HG02852 (cell line): ENCODE data around the gene CYP4F12.

Experiments
- ATAC-seq: cut with Tn5 transposase; IDR thresholded peaks from one replicate; pipeline ENCODE4 v1.9.1; 2021; ENCODE audit warnings: mild to moderate bottlenecking, moderate library complexity; ENCODE audit not compliant: unreplicated experiment

CYP4F12 gene

GRCh38 chr19:15672580-15673175 is at the start of gene CYP4F12:
Gene CYP4F12, plus strand, starts transcription at chr19:15673087. Its CDS starts 443 bp downstream, at chr19:15673530.
- no peak for ATAC-seq

- ATAC-seq, result no peak
These were observed 49.1 kb upstream of the CYP4F12 start for GRCh38 chr19:15623711-15624318.

- ATAC-seq, result no peak
These were observed 44.5 kb upstream of the CYP4F12 start for GRCh38 chr19:15628236-15629002.

GRCh38 chr19:15629003-15629880 is 43.6 kb upstream of the CYP4F12 start:
- ATAC-seq, result no peak

GRCh38 chr19:15631817-15632216 is 41.1 kb upstream of the CYP4F12 start:
- no peak for ATAC-seq

- ATAC-seq, result no peak
These were observed 39.6 kb upstream of the CYP4F12 start for GRCh38 chr19:15633082-15633835.

GRCh38 chr19:15634105-15634504 is 38.8 kb upstream of the CYP4F12 start:
- no peak for ATAC-seq

- ATAC-seq, result no peak
These were observed 37.7 kb upstream of the CYP4F12 start for GRCh38 chr19:15635016-15635805.

GRCh38 chr19:15636026-15636425 is 36.9 kb upstream of the CYP4F12 start:
- no peak for ATAC-seq

GRCh38 chr19:15639596-15639995 is 33.3 kb upstream of the CYP4F12 start:
- no peak for ATAC-seq

- ATAC-seq, result no peak
These were observed 32.5 kb upstream of the CYP4F12 start, which contains the start of gene CYP4F3 for GRCh38 chr19:15640294-15640903. Gene CYP4F3, plus strand, starts transcription at chr19:15640897. Its CDS starts 519 bp downstream, at chr19:15641416.

- ATAC-seq, result no peak
These were observed 31.8 kb upstream of the CYP4F12 start for GRCh38 chr19:15640904-15641597.

- ATAC-seq, result no peak
These were observed 30.9 kb upstream of the CYP4F12 start for GRCh38 chr19:15641901-15642491.

GRCh38 chr19:15642807-15643206 is 30.1 kb upstream of the CYP4F12 start:
- no peak for ATAC-seq

- ATAC-seq, result no peak
These were observed 29.5 kb upstream of the CYP4F12 start for GRCh38 chr19:15643387-15643786.

- no peak for ATAC-seq
These were observed 28.7 kb upstream of the CYP4F12 start for GRCh38 chr19:15644066-15644741.

- no peak for ATAC-seq
These were observed 28.1 kb upstream of the CYP4F12 start for GRCh38 chr19:15644816-15645215.

- no peak for ATAC-seq
These were observed 23.4 kb upstream of the CYP4F12 start for GRCh38 chr19:15649526-15649925.
